OCI-LY3 (cell line): ENCODE measurements around the gene TDRD1.

Source experiments
- H2AFZ ChIP-seq: fragments of 200-600, 300-600 bp; shearing (Covaris generic); 2 replicates; pipeline ENCODE4 v1.6.0; 2014; ENCODE audit warnings: antibody characterized with exemption, low read depth, low read length
- H3K27ac ChIP-seq: fragments of 200-600, 300-600 bp; sonication (generic); 2 replicates; pipeline ENCODE4 v1.5.1; 2014; ENCODE audit warnings: mild to moderate bottlenecking, low read length, moderate library complexity, mixed read lengths
- H3K27me3 ChIP-seq: fragments of 200-600, 300-600 bp; sonication (generic); 2 replicates; pipeline ENCODE4 v1.6.1; 2014; ENCODE audit warnings: low read depth, low read length, mixed read lengths
- H3K36me3 ChIP-seq: fragments of 200-600, 300-600 bp; sonication (generic); replicated peaks from 2 replicates; pipeline ENCODE3; 2014; ENCODE audit warnings: low read depth, low read length, mixed read lengths
- H3K4me1 ChIP-seq: fragments of 300-600, 200-600 bp; sonication (generic); 2 replicates; pipeline ENCODE4 v1.6.1; 2014; ENCODE audit warnings: low read length, mixed read lengths
- H3K4me2 ChIP-seq: fragments of 200-600, 300-600 bp; sonication (generic); 2 replicates; pipeline ENCODE4 v1.6.1; 2014; ENCODE audit warnings: low read length, mixed read lengths
- H3K4me3 ChIP-seq: fragments of 300-600, 200-600 bp; sonication (generic); 2 replicates; pipeline ENCODE4 v1.5.1; 2014; ENCODE audit warnings: antibody characterized with exemption, mild to moderate bottlenecking, low read length, moderate library complexity
- H3K79me2 ChIP-seq: fragments of 300-600, 200-600 bp; shearing (Covaris generic); 2 replicates; pipeline ENCODE4 v1.6.1; 2014; ENCODE audit warnings: mild to moderate bottlenecking, low read length, mixed read lengths
- H3K9ac ChIP-seq: fragments of 300-600, 200-600 bp; shearing (Covaris generic); 2 replicates; pipeline ENCODE4 v1.6.0; 2014; ENCODE audit warnings: mild to moderate bottlenecking, low read length, moderate library complexity
- H3K9me3 ChIP-seq: fragments of 200-600, 300-600 bp; shearing (Covaris generic); 2 replicates; pipeline ENCODE4 v1.6.1; 2014; ENCODE audit warnings: low read length, mixed read lengths; ENCODE audit not compliant: insufficient read depth
- H4K20me1 ChIP-seq: fragments of 200-600, 300-600 bp; sonication (generic); 2 replicates; pipeline ENCODE4 v1.6.1; 2016; ENCODE audit warnings: low read length, mixed read lengths; ENCODE audit not compliant: insufficient read depth
- CTCF ChIP-seq: fragments of 200-600, 300-600 bp; sonication (generic); IDR thresholded peaks from 2 replicates; pipeline ENCODE4 v1.5.1; 2014; ENCODE audit warnings: antibody characterized with exemption, low read length, low read depth
- EZH2phosphoT487 ChIP-seq: fragments of 200-600 bp; shearing (Covaris generic); IDR thresholded peaks from 2 replicates; pipeline ENCODE4 v1.6.1; 2018; ENCODE audit warnings: antibody characterized with exemption, mixed run types, low read depth

The TDRD1 gene

GRCh38 chr10:114151486-114151885 is 27.7 kb upstream of the TDRD1 start:
- no peak overlapping the region for H3K27ac ChIP-seq
- H3K4me2 ChIP-seq: no peak overlapping the region
- H3K9me3 ChIP-seq: no peaks in the 10 kb centered on the region
- no peaks in the 10 kb centered on the region for H3K4me1 ChIP-seq
- H3K27me3 ChIP-seq: no peaks in the 10 kb centered on the region
- TF ChIP-seq EZH2phosphoT487: no peak
- no peak overlapping the region for H2AFZ ChIP-seq
- H3K9ac ChIP-seq: no peak overlapping the region
- H4K20me1 ChIP-seq: no peaks in the 10 kb centered on the region
- no peak overlapping the region for H3K4me3 ChIP-seq
- no peaks in the 10 kb centered on the region for H3K36me3 ChIP-seq
- no peaks in the 10 kb centered on the region for H3K79me2 ChIP-seq

- no peak overlapping the region for H3K4me2 ChIP-seq
- no peak overlapping the region for H3K4me3 ChIP-seq
- no peak overlapping the region for H3K9ac ChIP-seq
- H3K9me3 ChIP-seq: no peaks in the 10 kb centered on the region
- no peak overlapping the region for H3K27ac ChIP-seq
- H3K36me3 ChIP-seq: no peaks in the 10 kb centered on the region
- no peaks in the 10 kb centered on the region for H3K79me2 ChIP-seq
- H3K4me1 ChIP-seq: no peaks in the 10 kb centered on the region
- TF ChIP-seq CTCF (no peak), EZH2phosphoT487 (no peak)
- no peaks in the 10 kb centered on the region for H4K20me1 ChIP-seq
- H2AFZ ChIP-seq: no peak overlapping the region
- no peaks in the 10 kb centered on the region for H3K27me3 ChIP-seq
Measured at GRCh38 chr10:114151892-114152291, 27.3 kb upstream of the TDRD1 start.

GRCh38 chr10:114157912-114158311 is 21.2 kb upstream of the TDRD1 start:
- Histone ChIP-seq H3K4me1 (no peaks in the 10 kb centered on the region), H4K20me1 (no peaks in the 10 kb centered on the region), H3K4me2 (no peak overlapping the region), H3K9ac (no peak overlapping the region), H3K4me3 (no peak overlapping the region), H2AFZ (no peak overlapping the region), H3K27me3 (no peaks in the 10 kb centered on the region), H3K9me3 (no peaks in the 10 kb centered on the region), H3K79me2 (no peaks in the 10 kb centered on the region), H3K27ac (no peak overlapping the region), H3K36me3 (no peaks in the 10 kb centered on the region)
- TF ChIP-seq EZH2phosphoT487 (no peak), CTCF (no peak)

- Histone ChIP-seq H3K36me3 (peaks cover under 1% of the 10 kb centered on the region), H3K4me3 (no peak overlapping the region), H2AFZ (no peak overlapping the region), H3K4me2 (no peak overlapping the region), H3K79me2 (no peaks in the 10 kb centered on the region), H3K4me1 (no peaks in the 10 kb centered on the region), H3K27me3 (no peaks in the 10 kb centered on the region), H3K9me3 (no peaks in the 10 kb centered on the region), H3K27ac (no peak overlapping the region), H4K20me1 (no peaks in the 10 kb centered on the region), H3K9ac (no peak overlapping the region)
- no peak for TF ChIP-seq CTCF
- no peak for TF ChIP-seq EZH2phosphoT487
Measured at GRCh38 chr10:114163062-114163461, 16.1 kb upstream of the TDRD1 start.

- no peaks in the 10 kb centered on the region for H4K20me1 ChIP-seq
- H3K79me2 ChIP-seq: peaks cover 6% of the 10 kb centered on the region; the same call in 1 of the 2 replicates
- TF ChIP-seq CTCF (no peak), EZH2phosphoT487 (no peak)
- H3K27me3 ChIP-seq: no peaks in the 10 kb centered on the region
- peaks cover 9% of the 10 kb centered on the region for H3K36me3 ChIP-seq
- H3K4me1 ChIP-seq: no peaks in the 10 kb centered on the region
- no peak overlapping the region for H3K4me3 ChIP-seq
- H2AFZ ChIP-seq: no peak overlapping the region
- H3K4me2 ChIP-seq: no peak overlapping the region
- H3K9me3 ChIP-seq: peaks cover 4% of the 10 kb centered on the region; the same call in 1 of the 2 replicates
- no peak overlapping the region for H3K27ac ChIP-seq
- no peak overlapping the region for H3K9ac ChIP-seq
Measured at GRCh38 chr10:114166043-114166442, 13.1 kb upstream of the TDRD1 start.
